ENCODE measurements around the gene WWOX.

DNA sequence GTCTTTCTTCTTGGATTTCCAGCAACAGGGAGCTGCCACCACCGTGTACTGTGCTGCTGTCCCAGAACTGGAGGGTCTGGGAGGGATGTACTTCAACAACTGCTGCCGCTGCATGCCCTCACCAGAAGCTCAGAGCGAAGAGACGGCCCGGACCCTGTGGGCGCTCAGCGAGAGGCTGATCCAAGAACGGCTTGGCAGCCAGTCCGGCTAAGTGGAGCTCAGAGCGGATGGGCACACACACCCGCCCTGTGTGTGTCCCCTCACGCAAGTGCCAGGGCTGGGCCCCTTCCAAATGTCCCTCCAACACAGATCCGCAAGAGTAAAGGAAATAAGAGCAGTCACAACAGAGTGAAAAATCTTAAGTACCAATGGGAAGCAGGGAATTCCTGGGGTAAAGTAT, 1112.1 kb downstream of the WWOX start:
- no peak for TF ChIP-seq ARNTL (CRISPR knock-in tag; IDR thresholded peaks at IDR 0.05)
- TF ChIP-seq HMG20A (CRISPR knock-in tag; IDR thresholded peaks at IDR 0.05; ENCODE audit: borderline replicate concordance), result no peak
- no peak for TF ChIP-seq HNRNPK (IDR thresholded peaks at IDR 0.05; ENCODE audit: low read depth, low read length, poor library complexity, severe bottlenecking)
